ENCODE measurements around the gene PUM2.

Gene PUM2

DNA sequence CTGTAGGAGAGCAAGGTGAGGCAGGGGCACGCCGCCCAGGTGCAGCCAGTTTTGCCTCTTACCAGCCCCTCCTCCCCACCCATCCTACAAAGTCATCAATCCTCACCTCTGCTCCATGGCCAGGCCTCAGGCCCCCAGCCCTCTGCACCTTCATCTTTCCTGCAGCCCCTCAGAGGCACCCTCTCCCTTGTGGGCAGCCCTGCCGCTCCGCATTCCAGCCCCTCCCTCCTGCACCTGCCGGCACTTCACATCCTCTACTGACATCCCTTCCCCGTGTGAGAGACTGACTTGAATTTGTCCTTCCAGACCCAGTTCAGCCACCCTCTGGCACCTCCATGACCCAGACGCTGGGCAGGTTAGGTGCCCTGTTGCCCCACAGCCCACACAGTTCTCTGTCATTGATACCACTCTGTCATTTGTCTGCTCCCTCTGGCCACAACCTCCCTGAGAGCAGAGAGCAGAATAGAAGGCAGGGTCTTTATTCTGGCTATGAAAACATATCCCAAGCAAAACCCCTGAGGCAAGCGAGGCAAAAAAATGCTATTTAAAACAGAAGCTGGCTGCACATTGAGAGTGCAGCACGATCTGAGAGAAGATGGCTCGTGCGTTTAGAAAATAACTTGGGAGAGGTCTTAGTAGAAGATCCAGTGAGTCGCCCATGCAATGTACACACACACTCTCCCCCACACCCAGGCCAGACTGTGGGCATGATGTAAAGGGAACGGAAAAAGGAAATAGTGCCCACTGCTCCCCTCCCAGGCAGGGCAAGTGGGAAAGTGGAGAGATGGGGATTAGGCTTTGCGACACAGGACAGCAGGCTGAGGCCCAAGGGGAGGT, 151.6 kb downstream of the PUM2 start:
- no peak for DNase-seq
